Occipital lobe (tissue), 2 donors: Measurements from ENCODE around the gene GNB1. TPM values are rescaled to one million over a fixed set of nuclear protein-coding genes. Genes with fewer than 3 reads are reported as not detected.

Source experiments
- DNase-seq: peaks from one replicate; lab custom pipeline; 2025; lab: John Stamatoyannopoulos, UW
- total RNA-seq: library from RNA; depleted of rRNA; stranded (reverse); fragments of >200 nt; gene quantifications from one replicate; pipeline ENCODE4 v1.2.3, GENCODE V29; 2014

Gene GNB1
- total RNA-seq, 1 donor from 2014 or later: 144 TPM

DNA sequence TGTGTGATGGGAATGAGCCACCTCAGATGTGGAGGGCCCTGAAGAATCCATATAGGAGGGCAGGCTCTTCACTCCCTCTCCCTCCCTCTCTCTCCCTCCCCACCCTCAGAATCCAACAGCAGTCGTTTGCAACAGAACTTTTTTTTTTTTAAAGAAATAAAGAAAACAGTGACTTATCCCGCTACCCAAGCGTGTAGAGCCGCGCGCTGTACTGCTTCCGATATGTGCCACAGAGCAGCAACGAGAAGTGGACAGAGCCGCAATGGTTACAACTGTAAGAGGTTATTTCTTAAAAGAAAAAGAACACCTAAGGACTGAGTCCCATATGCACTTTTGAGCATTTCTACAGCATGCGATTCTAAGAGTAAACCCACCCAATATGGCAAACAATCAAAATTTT, 105.2 kb downstream of the GNB1 start:
- no peak for DNase-seq

DNA sequence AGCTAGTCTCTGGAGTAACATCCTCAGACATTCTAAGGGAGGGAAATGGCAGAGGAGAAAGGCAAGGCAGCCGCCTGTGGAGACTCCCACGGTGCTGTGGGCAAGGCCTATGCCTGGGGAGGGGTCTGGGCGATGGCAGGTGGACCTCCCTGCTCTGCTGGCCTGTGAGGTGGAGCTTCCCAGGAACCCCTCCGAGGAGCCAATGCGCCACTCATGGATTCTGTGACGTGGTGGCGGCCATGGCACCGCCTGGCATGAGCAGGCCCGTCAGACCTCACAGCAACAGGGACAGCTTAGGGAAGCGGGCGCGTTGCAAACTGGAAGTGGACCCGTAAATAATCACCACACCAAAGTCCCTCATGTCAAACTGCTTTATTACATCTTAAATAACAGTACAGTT, 106.0 kb downstream of the GNB1 start:
- DNase-seq: no peak

DNA sequence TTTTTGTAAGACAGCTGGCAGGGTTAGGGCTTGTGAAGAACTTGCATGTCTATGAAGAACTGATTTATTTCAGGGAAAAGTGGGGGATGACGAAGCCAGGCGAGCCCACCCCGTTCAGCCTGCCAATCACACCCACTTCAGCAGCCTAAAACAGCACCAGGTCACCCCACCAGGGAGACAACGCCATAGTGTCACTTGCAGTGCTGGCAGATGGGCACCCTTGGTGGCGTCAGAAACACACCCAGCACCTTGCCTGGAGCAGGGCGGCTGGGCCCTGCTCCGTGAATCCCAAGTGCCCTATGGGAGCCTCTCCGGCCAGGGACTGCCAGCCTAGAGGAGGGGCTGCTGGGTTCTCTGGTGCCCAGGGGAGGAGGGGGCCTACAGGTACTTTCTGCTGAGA, 107.6 kb downstream of the GNB1 start:
- no peak for DNase-seq

DNA sequence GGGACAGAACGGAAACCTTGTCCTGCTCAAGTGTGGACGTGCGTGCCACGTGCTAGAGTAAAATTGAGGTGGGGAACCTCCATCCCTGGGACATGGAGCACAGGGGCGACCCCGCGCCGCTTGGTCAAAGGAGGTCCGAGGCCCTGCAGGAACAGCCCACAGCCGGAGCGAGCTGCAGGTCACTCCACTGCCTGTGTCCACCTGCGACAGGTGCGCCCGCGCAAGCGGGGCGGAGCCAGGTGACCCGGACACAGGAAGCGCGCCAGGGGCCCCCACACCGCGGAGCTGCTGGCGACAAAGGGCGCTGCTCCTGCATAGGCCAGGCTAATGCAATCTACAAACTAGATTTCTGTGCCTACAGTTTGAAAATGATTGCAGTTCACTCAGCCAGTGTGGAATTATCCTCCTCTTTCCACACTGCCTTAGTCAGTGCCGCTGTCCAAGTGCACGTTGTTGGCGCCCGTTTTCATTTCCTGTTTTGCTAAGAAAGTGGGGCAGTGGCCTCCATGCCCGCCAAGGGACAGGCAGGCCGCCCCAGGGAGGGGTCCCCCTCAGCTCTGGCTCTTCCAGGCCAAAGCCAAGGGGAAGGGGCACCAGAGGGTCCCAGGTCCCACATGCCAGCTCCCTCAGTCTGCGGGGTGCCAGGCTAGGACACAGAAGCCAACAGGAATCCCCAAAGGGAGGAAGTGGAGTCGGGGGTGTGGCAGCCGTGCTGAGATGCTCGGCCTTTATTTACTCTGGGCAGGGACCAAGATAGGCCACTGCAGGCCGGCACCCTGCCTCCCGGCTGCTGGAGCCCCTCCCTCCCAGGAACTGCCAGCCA, 108.3 kb downstream of the GNB1 start:
- no peak for DNase-seq

DNA sequence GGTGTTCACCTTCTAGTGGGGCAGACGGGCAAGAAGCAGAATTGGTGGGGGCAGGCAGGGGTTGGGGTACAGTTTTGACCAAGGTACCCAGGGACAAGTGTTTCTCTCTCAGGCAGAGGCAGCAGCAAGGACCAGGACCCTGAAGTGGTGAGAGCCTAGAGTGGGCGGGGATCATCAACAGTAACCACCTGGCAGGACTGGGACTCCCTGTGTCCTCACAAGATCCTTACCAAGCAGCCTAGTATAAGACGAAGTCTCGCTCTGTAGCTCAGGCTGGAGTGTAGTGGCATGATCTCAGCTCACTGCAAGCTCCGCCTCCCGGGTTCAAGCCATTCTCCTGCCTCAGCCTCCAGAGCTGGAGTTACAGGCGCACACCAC, 109.4 kb downstream of the GNB1 start:
- DNase-seq: no peak

DNA sequence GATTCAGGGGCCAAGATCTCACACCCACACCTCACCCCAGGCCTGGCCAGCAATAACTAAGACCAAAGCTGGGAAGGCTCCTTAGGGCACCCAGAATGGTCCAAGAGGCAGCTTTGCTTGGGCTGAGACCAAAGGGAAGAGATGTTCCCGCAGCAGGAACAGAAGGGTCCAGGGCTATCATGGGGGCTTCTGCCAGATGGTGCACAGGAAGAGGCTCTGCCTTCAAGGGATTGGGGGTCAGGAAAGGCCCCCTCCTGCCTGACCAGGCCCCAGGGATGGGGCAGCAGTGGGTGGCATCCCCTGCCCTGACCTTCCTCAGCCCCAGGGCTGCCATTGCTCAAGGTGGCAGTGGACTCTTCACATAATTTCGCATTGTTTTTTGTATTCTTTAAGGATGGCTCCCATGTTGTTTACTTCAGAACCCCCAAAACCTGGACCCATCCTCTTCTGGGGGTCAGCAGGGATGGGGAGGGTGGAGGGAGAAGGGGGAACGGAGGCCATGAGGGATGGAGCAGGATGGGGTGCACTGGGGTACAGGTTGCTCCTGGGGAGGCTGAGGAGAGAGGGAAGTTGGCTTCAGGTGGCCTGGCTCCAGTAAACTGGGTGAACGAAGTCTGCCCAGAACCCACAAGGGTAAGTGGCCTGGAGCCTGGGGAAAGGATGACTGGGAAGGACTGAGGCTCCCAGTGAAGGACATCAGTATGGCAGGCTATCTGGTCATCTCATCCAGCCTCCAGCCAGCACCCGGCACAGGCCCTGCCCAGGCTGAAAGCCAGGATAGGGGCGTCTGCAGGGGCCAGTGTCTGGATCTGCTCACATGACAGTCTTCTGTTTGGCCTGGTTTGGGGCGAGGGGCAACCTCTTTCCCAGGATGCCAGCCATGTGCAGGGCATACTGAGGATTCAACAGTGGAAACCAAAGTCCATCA, 110.0 kb downstream of the GNB1 start:
- DNase-seq: no peak

DNA sequence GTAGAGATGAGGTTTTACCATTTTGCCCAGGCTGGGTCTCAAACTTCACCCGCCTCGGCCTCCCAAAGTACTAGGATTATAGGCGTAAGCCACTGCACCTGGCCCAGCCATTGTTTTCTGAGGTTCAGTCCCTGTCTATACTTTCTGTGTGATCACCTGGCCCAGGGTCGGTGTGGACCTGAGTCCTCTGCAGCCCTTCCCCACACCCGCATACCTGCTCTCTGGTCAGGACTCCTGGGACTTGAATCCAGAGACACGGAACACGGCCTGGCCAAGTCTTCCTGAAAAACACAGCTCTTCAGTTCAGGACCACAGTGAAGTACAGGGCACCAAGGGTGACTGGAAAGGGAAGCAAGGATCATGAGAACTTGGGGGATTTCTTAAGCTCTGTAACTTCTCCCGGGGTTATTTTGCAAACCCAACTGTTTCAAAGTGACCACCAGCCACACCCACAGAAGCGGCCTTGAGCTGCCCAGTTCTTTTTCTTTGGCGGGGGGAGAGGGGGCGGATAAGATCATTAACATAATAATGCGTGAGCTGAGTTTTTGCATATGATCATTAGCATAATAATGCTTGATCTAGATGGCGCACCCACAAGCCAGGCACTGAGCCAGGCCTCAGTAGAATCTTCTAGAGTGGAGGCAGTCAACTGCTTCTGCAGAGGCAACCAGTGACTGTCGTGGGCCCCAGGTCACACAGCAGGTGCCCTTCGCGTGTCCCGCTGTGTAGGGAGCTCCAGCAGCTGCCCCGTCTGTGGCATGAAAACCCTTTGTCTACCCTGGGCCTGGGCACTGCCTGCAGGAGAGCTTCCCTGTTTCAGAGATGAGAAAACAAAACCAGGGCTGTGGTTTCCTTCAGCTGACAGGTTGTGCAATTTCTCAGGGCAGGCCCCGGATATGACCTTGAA, 110.9 kb downstream of the GNB1 start:
- DNase-seq: no peak

DNA sequence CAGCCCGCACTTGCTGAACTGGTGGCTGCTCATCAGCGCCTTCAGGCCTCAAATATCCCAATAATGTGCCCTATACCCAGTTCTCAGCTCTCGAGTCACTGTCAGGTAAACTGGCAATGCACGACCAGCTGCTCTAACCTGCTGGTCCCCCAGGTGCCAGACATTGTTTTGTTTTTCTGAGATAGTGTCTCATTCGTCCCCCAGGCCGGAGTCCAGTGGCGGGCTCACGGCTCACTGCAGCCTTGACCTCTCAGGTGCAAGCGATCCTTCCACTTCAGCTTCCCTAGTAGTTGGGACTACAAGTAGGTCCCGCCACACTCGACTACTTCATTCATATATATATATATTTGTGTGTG, 111.6 kb downstream of the GNB1 start:
- DNase-seq: no peak

DNA sequence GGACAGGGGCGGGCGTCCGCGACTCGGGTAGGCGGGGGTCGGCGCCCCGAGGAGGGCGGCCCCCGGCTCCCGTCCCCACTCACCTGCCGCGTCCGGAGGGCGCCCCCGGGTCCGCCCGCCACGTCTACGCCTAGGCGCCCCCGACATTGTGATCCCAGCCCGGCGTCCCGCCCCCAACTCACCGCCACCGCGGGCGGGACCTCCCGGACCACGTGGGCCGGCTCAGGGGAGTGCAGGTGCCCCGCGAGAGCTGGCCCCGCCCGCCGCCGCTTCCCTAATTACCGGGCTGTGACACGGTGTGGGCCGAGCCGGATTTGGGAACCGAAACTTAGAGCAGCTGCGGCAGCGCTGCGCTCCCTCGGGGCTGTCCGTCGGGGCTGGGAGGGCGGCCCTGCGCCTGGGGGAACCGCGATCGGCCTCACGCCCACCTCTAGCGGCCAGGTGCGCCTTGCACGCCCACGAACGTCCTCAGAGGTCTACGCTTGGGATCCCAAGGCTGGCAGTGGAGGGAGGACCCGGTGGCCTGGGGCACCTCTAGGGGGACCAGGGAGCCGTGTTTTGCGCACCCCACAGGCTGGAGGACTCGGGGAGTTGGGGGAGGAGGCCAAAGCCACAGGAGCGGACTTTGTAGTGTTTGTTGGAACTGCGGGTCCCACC, 112.1 kb downstream of the GNB1 start:
- DNase-seq: no peak

DNA sequence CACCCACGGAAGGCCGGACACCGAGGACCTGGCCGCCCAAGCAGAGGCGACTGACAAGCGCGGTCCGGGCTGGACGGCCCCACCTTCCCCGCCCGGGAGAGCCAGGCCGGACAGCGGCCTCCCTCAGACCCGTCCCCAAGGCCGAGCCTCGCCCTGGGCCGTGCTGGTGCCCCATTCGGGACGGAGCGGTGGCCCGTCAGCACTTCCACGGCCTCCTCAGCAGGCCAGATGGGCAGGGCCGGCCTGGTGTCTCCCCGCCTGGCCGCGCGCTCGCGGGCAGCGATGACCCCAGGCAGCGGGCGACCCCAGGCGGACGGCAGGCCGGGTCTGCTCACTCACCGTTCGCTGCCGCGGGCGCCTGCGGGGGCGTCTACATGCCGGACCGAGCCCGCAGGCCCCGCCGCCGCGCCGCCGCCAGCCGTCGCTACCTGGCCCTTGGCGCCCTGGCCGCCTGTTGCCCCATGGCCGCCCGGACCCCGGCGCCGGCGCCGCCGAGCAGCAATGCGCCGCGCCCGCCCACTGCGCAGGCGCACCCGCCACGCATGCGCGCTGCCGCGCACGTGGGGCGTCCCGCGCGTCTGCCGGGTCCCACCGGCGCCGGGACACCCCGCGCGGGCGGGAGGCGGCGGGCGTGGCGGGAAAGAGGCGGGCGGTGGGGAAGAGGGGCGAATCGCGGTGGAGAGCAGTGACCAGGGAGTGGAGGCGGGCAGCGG, 112.8 kb downstream of the GNB1 start, which contains the start of gene NADK:
TSS of gene NADK (minus strand) at position 521 of the 713 bp plus-strand sequence. CDS start 13,064 bp downstream, outside the sequence.
- peak; percentile 27 for DNase-seq

DNA sequence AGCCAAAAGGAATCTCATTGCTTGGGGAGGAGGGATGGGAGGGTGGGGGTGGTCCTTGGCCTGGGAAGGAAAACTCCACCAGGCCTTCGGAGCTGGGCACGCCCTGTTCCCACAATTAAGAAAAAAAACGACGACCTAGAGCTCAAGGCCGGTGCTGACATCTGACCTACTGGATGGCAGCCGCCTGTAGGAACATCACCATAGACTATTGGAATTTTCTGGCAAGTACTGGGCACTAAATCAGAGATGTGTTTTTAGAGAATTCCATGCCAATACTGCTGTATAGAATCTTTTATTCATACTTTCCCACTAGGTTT, 113.3 kb downstream of the GNB1 start:
- DNase-seq: no peak

DNA sequence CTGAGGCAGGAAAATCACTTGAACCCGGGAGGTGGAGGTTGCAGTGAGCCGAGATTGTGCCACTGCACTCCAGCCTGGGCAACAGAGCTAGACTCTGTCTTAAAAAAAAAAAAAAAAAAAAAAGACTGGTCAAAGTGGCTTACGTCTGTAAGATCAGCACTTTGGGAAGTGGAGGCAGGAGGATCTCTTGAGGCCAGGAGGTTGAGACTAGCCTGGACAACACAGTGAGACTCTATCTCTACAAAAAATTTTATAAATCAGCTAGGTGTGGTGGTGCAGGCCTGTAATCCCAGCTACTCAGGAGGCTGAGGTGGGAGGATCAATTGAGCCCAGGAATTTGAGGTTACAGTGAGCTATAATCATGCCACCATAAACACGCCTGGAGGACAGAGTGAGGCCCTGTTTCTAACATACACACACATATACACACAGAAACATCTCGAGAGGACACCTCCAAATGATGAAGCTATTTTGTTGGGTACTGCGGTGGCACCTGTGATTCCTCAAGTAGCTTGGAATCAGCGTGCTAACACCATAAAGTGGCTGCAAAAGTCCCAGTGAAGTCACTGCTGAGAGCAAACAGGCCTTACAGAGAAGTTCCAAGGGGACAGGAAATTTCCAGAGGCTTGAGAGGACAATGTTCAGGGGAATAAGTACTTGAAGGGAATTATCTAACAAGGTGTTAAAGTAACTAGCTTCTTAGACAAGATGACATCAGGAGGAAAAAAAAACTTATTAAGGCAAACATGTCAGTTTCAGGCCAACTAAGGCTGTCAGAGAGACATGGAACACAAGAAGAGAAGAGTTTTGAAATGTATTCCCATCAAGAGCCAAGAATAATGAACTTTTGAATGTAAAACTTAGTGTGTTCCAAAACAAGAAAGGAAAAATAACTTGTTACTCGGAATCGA, 114.0 kb downstream of the GNB1 start:
- DNase-seq: no peak

DNA sequence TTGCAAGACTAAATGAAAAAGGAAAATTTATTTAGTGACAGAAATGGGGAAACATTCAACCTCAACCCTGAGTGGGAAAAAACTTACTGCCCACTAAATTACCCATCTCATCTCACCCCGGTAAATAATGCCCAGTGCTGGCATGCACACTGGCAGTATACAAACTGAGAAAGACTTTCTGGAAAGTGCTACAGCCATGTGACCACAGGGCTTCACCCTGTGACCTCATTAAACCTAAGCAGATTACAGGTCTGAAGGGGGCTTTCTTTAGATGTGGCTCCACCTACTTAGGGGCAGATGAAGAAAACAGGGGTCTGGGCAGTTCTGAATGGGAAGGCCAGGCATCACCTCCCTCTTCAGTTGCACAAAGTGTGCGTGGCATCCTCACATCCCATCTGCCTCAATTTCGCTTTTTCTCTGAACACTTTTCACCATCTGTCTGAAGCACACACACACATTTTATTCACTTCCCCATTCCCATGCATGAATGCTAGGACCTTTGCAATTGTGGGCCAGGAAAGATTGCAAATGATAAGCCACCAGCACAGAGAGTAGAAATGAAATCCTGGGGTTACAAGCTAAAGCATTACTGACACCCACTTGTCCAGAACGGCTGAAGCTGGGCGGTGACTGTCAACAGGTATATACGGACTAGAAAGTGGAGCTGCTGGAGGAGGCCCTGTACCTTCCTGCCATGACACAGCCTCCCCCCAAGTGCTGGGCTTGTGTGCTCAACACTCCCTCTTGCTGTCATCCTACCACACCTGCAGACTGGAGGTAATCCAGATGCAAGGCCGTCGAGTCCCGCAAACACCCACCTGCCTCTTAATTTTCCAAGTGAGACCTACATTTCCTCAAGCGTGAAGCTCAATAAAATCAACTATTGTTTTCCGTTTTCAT, 115.3 kb downstream of the GNB1 start:
- no peak for DNase-seq

DNA sequence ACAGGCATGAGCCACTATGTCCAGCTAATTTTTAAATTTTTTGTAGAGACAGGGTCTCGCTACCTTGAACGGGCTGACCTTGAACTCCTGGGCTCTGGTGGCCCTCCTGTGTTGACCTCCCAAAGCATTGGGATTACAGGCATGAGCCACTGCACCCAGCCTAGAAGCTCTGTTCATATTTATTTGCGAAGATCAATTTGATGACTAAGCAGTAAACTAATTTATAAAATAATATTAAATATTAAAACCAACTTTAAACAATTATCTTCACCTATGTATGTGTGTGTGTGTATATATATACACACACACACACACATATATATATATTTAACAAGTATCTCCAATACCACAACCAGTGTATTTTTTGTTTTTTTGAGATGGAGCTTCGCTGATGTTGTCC, 117.0 kb downstream of the GNB1 start:
- no peak for DNase-seq

DNA sequence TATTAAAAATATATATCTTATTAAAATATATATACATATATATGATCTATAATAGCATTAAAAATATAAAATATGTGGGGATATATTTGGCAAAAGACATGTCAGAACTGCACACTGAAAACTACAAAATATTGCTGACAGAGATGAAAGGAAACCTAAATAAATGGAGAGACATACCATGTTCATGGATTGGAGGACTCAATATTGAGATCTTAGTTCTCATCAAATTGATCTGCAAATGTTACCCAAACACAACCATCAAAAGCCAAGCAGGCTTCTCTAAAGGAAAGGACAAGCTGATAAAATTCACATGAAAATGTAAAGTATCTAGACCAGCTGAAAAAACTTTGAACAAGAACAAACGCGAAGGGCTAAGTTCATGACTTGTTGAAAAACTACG, 119.8 kb downstream of the GNB1 start:
- DNase-seq: no peak

DNA sequence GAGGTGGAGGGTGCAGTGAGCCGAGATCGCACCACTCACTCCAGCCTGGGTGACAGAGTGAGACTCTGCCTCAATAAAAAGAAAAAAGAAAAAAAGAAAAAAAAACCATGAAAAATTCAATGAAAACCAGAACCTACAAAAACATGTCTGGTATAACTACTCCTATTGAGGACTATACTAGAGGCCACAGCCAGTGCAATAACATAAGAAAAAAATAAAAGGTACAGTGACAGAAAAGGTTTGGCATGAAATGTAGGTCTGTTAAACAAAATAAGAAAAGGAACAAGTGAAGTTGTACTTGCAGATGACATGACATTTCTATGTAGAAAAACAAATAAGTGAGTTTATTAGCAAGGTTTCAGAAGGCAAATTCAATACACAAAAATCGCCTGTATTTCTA, 120.8 kb downstream of the GNB1 start:
- DNase-seq: no peak

DNA sequence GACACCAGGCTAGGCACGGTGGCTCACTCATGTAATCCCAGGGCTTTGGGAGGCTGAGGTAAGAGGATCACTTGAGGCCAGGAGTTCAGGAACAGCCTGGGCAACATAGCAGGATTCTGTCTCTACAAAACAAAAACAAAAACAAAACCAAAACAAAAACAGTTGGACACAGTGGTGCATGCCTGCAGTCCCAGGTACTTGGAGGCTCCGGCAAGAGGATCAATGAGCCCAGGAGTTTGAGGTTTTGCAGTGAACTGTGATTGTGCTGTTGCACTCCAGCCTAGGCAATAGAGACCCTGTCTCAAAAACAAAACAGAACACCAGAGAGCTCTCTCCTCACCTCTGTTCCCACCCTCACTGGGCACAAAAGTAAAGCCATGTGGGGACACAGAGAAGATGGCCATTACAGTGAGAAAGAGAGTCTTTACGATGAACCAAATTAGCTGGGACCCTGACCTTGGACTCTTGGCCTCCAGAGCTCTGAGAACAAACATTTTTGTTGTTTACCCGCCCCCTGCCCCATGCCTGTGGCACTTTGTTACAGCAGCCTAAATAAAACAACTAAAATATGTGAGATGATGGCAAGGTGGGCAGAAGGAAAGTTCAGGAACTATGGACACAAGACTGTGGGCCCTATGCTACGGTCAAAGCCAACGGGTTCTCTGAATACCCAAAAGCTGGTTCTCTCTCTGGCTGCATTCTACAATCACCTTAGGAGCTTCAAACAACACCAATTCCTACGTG, 122.5 kb downstream of the GNB1 start:
- no peak for DNase-seq
